HT-29 (cell line): ENCODE results near the gene TYRP1. TPM values are rescaled to one million over a fixed set of nuclear protein-coding genes. Genes with fewer than 3 reads are reported as not detected.
"Not testable (repeated sequence)": the region's sequence is repeated elsewhere in the genome, so short reads cannot be mapped to it uniquely, and the experiment has no call there.

Source experiments
- DNase-seq: peaks from one replicate; pipeline ENCODE4 v3.0.0-alpha.2; 2015; ENCODE audit warnings: low spot score
- total RNA-seq: library from RNA; depleted of rRNA; stranded (reverse); fragments of >200 nt; shearing (Covaris generic); gene quantifications from 2 replicates; pipeline ENCODE4 v1.2.3, GENCODE V29; 2014; rRNA removed

TYRP1 gene
- not detected in 2 replicates for total RNA-seq

- DNase-seq, result no peak
Observed at GRCh38 chr9:12693141-12693540, at the start of gene TYRP1. Gene TYRP1 (plus strand): TSS chr9:12693385. CDS start chr9:12693997, 612 bp downstream.

- DNase-seq, result no peak
Observed at GRCh38 chr9:12643686-12644085, 49.5 kb upstream of the TYRP1 start.

GRCh38 chr9:12648925-12649324, 44.3 kb upstream of the TYRP1 start:
- DNase-seq, result no peak

- DNase-seq, result no peak
Observed at GRCh38 chr9:12651125-12651524, 42.1 kb upstream of the TYRP1 start.

GRCh38 chr9:12652973-12653372, 40.2 kb upstream of the TYRP1 start:
- DNase-seq, result no peak

GRCh38 chr9:12656803-12657202, 36.4 kb upstream of the TYRP1 start:
- no peak for DNase-seq

GRCh38 chr9:12657233-12657632, 36.0 kb upstream of the TYRP1 start:
- DNase-seq, result no peak

- no peak for DNase-seq
Observed at GRCh38 chr9:12657998-12658397, 35.2 kb upstream of the TYRP1 start.

- DNase-seq, result no peak
Observed at GRCh38 chr9:12658531-12659209, 34.5 kb upstream of the TYRP1 start.

GRCh38 chr9:12659220-12659619, 34.0 kb upstream of the TYRP1 start:
- no peak for DNase-seq

GRCh38 chr9:12666813-12667212, 26.4 kb upstream of the TYRP1 start:
- DNase-seq, result peak; percentile 16

- DNase-seq, result no peak
Observed at GRCh38 chr9:12667892-12668291, 25.3 kb upstream of the TYRP1 start.

GRCh38 chr9:12670006-12670405, 23.2 kb upstream of the TYRP1 start:
- DNase-seq, result no peak

GRCh38 chr9:12674961-12675360, 18.2 kb upstream of the TYRP1 start:
- DNase-seq, result no peak

GRCh38 chr9:12677462-12678126, 15.6 kb upstream of the TYRP1 start:
- DNase-seq, result not testable (repeated sequence)

GRCh38 chr9:12680341-12680740, 12.8 kb upstream of the TYRP1 start:
- no peak for DNase-seq

- no peak for DNase-seq
Observed at GRCh38 chr9:12680757-12681156, 12.4 kb upstream of the TYRP1 start.

GRCh38 chr9:12681620-12682019, 11.6 kb upstream of the TYRP1 start:
- no peak for DNase-seq

GRCh38 chr9:12684974-12685373, 8.2 kb upstream of the TYRP1 start:
- no peak for DNase-seq

GRCh38 chr9:12689233-12689632, 4.0 kb upstream of the TYRP1 start:
- DNase-seq, result no peak

- no peak for DNase-seq
Observed at GRCh38 chr9:12694013-12694412, 828 bp downstream of the TYRP1 start.

GRCh38 chr9:12695474-12695873, 2.3 kb downstream of the TYRP1 start:
- DNase-seq, result no peak

GRCh38 chr9:12696931-12697622, 3.9 kb downstream of the TYRP1 start:
- DNase-seq, result no peak
